Upper lobe of left lung (tissue), 4 donors: Measurements from ENCODE around the gene RRN3.
"Not testable (repeated sequence)": the region's sequence is repeated elsewhere in the genome, so short reads cannot be mapped to it uniquely, and the experiment has no call there.

Source experiments
- EP300 ChIP-seq, 4 donors: sonication (generic); formaldehyde crosslinking; IDR thresholded peaks; one replicate each; pipeline ENCODE4 v1.5.1; 2017; ENCODE audit warnings: antibody characterized with exemption in 4 of 4, control low read depth in 2 of 4
- POLR2AphosphoS5 ChIP-seq, 2 donors: sonication (generic); formaldehyde crosslinking; IDR thresholded peaks; one replicate each; pipeline ENCODE4 v1.5.1; 2017; ENCODE audit warnings: antibody characterized with exemption in 2 of 2
- TF ChIP-seq, protein P1 (sequence below), 6 experiments: fragments of 450-650 bp in 4 of 6; fragments of 200-600 bp in 2 of 6; sonication (generic) in 2 of 6; IDR thresholded peaks; one replicate each; pipeline ENCODE4 v1.5.1; 2016 to 2019; ENCODE audit warnings: antibody characterized with exemption in 6 of 6

DNA sequence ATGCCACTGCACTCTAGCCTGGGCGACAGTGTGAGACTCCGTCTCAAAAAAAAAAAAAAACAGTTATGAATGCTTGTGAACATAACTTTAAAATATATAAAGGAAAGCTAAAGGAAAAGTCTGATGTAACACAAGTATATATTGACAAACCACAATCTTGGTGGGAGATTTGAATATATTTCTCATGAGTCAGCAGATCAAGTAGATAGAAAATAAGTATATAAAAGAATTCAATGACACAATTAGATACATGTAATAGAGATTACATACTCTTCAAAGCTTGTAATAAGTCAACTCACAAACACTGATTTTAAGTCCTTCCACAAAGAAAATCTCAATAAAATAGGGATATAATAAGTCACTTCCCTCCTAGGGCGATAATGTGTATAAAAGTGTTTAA, 78.4 kb downstream of the RRN3 start:
- TF ChIP-seq, protein P1, sequence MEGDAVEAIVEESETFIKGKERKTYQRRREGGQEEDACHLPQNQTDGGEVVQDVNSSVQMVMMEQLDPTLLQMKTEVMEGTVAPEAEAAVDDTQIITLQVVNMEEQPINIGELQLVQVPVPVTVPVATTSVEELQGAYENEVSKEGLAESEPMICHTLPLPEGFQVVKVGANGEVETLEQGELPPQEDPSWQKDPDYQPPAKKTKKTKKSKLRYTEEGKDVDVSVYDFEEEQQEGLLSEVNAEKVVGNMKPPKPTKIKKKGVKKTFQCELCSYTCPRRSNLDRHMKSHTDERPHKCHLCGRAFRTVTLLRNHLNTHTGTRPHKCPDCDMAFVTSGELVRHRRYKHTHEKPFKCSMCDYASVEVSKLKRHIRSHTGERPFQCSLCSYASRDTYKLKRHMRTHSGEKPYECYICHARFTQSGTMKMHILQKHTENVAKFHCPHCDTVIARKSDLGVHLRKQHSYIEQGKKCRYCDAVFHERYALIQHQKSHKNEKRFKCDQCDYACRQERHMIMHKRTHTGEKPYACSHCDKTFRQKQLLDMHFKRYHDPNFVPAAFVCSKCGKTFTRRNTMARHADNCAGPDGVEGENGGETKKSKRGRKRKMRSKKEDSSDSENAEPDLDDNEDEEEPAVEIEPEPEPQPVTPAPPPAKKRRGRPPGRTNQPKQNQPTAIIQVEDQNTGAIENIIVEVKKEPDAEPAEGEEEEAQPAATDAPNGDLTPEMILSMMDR (IDR thresholded peaks at IDR 0.05) = not testable (repeated sequence)
- TF ChIP-seq EP300, POLR2AphosphoS5 (IDR thresholded peaks at IDR 0.05): not testable (repeated sequence)
